K562 (cell line): Measurements from ENCODE around the gene GPR152. TPM values are rescaled to one million over a fixed set of nuclear protein-coding genes. Genes with fewer than 3 reads are reported as not detected.

Experiments used
- CHCHD3 ChIP-seq: fragments of 250-450 bp; sonication (Bioruptor Pico); IDR thresholded peaks from 2 replicates; pipeline ENCODE4 v2.1.2; 2022; ENCODE audit warnings: mild to moderate bottlenecking
- CREB3L1 ChIP-seq: fragments of 450-650 bp; IDR thresholded peaks from 2 replicates; pipeline ENCODE4 v1.6.1; 2014; ENCODE audit warnings: low read depth, mild to moderate bottlenecking, moderate library complexity, borderline replicate concordance
- DDX20 ChIP-seq: fragments of 450-650 bp; IDR thresholded peaks from 2 replicates; pipeline ENCODE4 v1.6.1; 2016; ENCODE audit warnings: missing genetic modification characterization, low read depth, mild to moderate bottlenecking, missing compliant biosample characterization, moderate library complexity
- EWSR1 ChIP-seq: fragments of 450-650 bp; IDR thresholded peaks from 2 replicates; pipeline ENCODE4 v1.6.1; 2018; ENCODE audit warnings: borderline replicate concordance, mild to moderate bottlenecking, low read depth, moderate library complexity; ENCODE audit not compliant: partially characterized antibody
- FOXM1 ChIP-seq, 2 experiments: fragments of 450-650 bp in 1 of 2; sonication (generic) in 1 of 2; formaldehyde crosslinking in 1 of 2; IDR thresholded peaks; 2 replicates each; pipeline versions ENCODE4 v1.6.1 to v1.9.0; 2017 to 2022; ENCODE audit warnings: low read depth in 2 of 2, mild to moderate bottlenecking in 2 of 2, missing genetic modification reagents in 1 of 2, moderate library complexity in 1 of 2
- HDAC1 ChIP-seq, 2 experiments: fragments of 450-650 bp; IDR thresholded peaks; 2 replicates each; pipeline ENCODE4 v1.6.1; 2016 to 2017; ENCODE audit warnings: inconsistent platforms in 1 of 2, mild to moderate bottlenecking in 1 of 2, moderate library complexity in 1 of 2
- IRF2 ChIP-seq: sonication (generic); formaldehyde crosslinking; IDR thresholded peaks from 2 replicates; pipeline ENCODE4 v1.8.1; 2022; ENCODE audit warnings: mild to moderate bottlenecking, missing genetic modification reagents
- KLF10 ChIP-seq: fragments of 250-450 bp; sonication (Bioruptor Pico); IDR thresholded peaks from 2 replicates; pipeline ENCODE4 v1.6.1; 2021; ENCODE audit warnings: matching md5 sums
- MAFF ChIP-seq: IDR thresholded peaks from 2 replicates; pipeline ENCODE4 v1.6.1; 2012; ENCODE audit warnings: low read length, improper control_type of control experiment
- SREBF1 ChIP-seq: fragments of 150-350 bp; IDR thresholded peaks from 2 replicates; pipeline ENCODE4 v1.6.1; 2014; ENCODE audit warnings: antibody characterized with exemption, low read depth, low read length, borderline replicate concordance
- TAF9B ChIP-seq: fragments of 450-650 bp; IDR thresholded peaks from 2 replicates; pipeline ENCODE4 v1.6.1; 2018; ENCODE audit warnings: mild to moderate bottlenecking; ENCODE audit not compliant: partially characterized antibody
- THAP12 ChIP-seq: fragments of 250-450 bp; sonication (Bioruptor Pico); IDR thresholded peaks from 2 replicates; pipeline ENCODE4 v1.9.0; 2021; ENCODE audit warnings: mild to moderate bottlenecking, inconsistent platforms
- U2AF1 ChIP-seq: fragments of 200-400 bp; formaldehyde crosslinking; optimal IDR thresholded peaks from 2 replicates; pipeline ENCODE3; 2017; ENCODE audit warnings: mild to moderate bottlenecking, low read depth, low read length, moderate library complexity
- ZEB2 ChIP-seq: fragments of 450-650 bp; IDR thresholded peaks from 2 replicates; pipeline ENCODE4 v1.6.1; 2016
- ZNF174 ChIP-seq: fragments of 250-450 bp; sonication (Bioruptor Pico); IDR thresholded peaks from 2 replicates; pipeline ENCODE4 v1.4.0; 2020; ENCODE audit warnings: mild to moderate bottlenecking
- ZNF184 ChIP-seq: sonication (generic); formaldehyde crosslinking; IDR thresholded peaks from 2 replicates; pipeline ENCODE4 v1.5.0; 2020; ENCODE audit warnings: missing genetic modification reagents
- polyA plus RNA-seq, 8 experiments: library from polyadenylated mRNA; depleted of rRNA in 4 of 8; stranded (reverse) in 5 of 8; unstranded in 3 of 8; fragments of >200 nt; fragmentation: Nextera tagmentation in 2 of 8; fragmentation: Illumina TruSeq in 1 of 8; extraction: Ambion mirVana in 2 of 8; extraction: Trizol in 1 of 8; gene quantifications; 2 replicates each; pipeline versions ENCODE4 v1.2.1 to v1.2.3, GENCODE V29; 2011 to 2014; ENCODE audit warnings: inconsistent platforms in 1 of 8, missing spikeins in 1 of 8
- total RNA-seq, 7 experiments: library from RNA; depleted of rRNA in 6 of 7; stranded (reverse); fragments of >200 nt in 6 of 7; fragmentation: Illumina TruSeq in 2 of 7; extraction: Trizol in 2 of 7; gene quantifications; 2 replicates each; pipeline versions ENCODE4 v1.2.1 to v1.2.3, GENCODE V29; 2011 to 2021; ENCODE audit warnings: low replicate concordance in 1 of 7
- TF ChIP-seq, protein P1 (sequence below): fragments of 450-650 bp; IDR thresholded peaks from 2 replicates; pipeline ENCODE4 v1.7.1; 2018; ENCODE audit warnings: mild to moderate bottlenecking, low read depth; ENCODE audit not compliant: partially characterized antibody
- TF ChIP-seq, protein P2 (sequence below): sonication (generic); formaldehyde crosslinking; IDR thresholded peaks from 2 replicates; pipeline ENCODE4 v1.8.0; 2022; ENCODE audit warnings: missing genetic modification reagents, mild to moderate bottlenecking, borderline replicate concordance

Gene GPR152
- total and polyA plus RNA-seq, 9 of the 15 experiments (the other 6 are each of a cell fraction or from before 2014, with no cell fraction given), result not detected

DNA sequence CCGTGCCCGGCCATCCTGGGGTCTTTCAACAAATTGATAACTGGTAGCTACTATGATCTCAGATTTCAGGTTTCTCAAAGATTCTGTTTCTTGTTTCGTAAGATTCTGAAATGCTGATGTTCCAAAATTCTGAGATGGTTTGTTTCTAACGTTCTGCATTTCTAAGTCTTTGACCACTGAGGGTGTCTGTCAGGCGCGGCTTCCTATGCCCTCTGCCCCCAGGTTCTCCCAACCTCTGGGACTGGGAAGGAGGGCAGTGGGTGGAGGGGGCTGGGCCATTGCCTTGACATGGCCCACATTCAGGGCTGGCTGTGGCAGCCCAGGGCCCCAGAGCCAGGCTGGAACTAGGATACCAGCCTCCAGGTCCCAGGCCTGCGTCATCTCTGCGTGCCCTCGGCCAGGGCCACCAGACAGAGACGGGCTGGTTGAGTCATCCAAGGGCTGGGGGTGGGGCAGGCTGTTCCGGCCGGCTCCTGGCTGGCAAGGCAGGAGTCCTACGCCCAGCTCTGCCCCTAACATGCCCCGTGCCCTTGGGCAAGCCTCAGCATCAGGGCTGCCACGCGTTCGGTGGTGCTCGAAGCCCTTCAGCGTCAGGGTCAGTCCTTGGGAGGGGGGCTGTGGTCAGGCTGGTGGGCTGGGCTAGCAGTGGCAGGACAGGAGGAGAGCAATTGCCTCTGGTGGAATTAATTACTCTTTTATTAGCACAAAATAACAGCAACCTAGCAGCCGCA is 11.3 kb upstream of the GPR152 start (continued):
- TF ChIP-seq THAP12 (no peak), U2AF1 (no peak), CREB3L1 (0 out of 2 replicates have a peak, but pooled peaks have one; percentile 60), DDX20 (tag) (no peak), MAFF (no peak), TAF9B (no peak), FOXM1 (IDR thresholded peaks at IDR 0.05; ENCODE audit: low read depth) (no peak), FOXM1 (CRISPR knock-in tag; IDR thresholded peaks at IDR 0.05; ENCODE audit: low read depth) (no peak), IRF2 (CRISPR knock-in tag) (no peak), KLF10 (CRISPR knock-in tag) (no peak), CHCHD3 (CRISPR knock-in tag) (no peak), ZNF184 (no peak), HDAC1 (IDR thresholded peaks at IDR 0.05) (no peak; a peak in 1 of 4 replicates), EWSR1 (no peak), SREBF1 (no peak), ZNF174 (no peak), ZEB2 (no peak)
- TF ChIP-seq, protein P1, sequence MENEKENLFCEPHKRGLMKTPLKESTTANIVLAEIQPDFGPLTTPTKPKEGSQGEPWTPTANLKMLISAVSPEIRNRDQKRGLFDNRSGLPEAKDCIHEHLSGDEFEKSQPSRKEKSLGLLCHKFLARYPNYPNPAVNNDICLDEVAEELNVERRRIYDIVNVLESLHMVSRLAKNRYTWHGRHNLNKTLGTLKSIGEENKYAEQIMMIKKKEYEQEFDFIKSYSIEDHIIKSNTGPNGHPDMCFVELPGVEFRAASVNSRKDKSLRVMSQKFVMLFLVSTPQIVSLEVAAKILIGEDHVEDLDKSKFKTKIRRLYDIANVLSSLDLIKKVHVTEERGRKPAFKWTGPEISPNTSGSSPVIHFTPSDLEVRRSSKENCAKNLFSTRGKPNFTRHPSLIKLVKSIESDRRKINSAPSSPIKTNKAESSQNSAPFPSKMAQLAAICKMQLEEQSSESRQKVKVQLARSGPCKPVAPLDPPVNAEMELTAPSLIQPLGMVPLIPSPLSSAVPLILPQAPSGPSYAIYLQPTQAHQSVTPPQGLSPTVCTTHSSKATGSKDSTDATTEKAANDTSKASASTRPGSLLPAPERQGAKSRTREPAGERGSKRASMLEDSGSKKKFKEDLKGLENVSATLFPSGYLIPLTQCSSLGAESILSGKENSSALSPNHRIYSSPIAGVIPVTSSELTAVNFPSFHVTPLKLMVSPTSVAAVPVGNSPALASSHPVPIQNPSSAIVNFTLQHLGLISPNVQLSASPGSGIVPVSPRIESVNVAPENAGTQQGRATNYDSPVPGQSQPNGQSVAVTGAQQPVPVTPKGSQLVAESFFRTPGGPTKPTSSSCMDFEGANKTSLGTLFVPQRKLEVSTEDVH, result no peak
- TF ChIP-seq, protein P2, sequence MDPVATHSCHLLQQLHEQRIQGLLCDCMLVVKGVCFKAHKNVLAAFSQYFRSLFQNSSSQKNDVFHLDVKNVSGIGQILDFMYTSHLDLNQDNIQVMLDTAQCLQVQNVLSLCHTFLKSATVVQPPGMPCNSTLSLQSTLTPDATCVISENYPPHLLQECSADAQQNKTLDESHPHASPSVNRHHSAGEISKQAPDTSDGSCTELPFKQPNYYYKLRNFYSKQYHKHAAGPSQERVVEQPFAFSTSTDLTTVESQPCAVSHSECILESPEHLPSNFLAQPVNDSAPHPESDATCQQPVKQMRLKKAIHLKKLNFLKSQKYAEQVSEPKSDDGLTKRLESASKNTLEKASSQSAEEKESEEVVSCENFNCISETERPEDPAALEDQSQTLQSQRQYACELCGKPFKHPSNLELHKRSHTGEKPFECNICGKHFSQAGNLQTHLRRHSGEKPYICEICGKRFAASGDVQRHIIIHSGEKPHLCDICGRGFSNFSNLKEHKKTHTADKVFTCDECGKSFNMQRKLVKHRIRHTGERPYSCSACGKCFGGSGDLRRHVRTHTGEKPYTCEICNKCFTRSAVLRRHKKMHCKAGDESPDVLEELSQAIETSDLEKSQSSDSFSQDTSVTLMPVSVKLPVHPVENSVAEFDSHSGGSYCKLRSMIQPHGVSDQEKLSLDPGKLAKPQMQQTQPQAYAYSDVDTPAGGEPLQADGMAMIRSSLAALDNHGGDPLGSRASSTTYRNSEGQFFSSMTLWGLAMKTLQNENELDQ (CRISPR knock-in tag), result no peak
